HEK293 (cell line): ENCODE measurements around the gene BCL6.

Experiments
- CTCF ChIA-PET: fragments of 350-600 bp; formaldehyde crosslinking; extraction: SDS; loops from one replicate; lab custom pipeline; 2021; ENCODE audit warnings: antibody characterized with exemption; lab: Yijun Ruan, JAX
- POLR2A ChIA-PET: fragments of 300-600 bp; formaldehyde crosslinking; extraction: SDS; loops from one replicate; lab custom pipeline; 2020; ENCODE audit warnings: antibody characterized with exemption, inconsistent platforms; lab: Yijun Ruan, JAX
- H3K27ac ChIP-seq: fragments of 200-500 bp; sonication (Bioruptor generic); 2 replicates; pipeline ENCODE4 v1.5.1; 2014; ENCODE audit warnings: low read depth, low read length, control low read depth, inconsistent platforms; ENCODE audit errors: extremely low read depth
- H3K36me3 ChIP-seq, 2 experiments: fragments of 200-500 bp in 1 of 2; sonication (Bioruptor generic) in 1 of 2; 1 replicate in 1 of 2; 2 replicates in 1 of 2; pipeline ENCODE4 v1.5.1; 2014 to 2017; ENCODE audit warnings: inconsistent platforms in 2 of 2, low read length in 2 of 2; ENCODE audit not compliant: control insufficient read depth in 2 of 2, insufficient read depth in 1 of 2
- H3K4me1 ChIP-seq: fragments of 200-500 bp; sonication (Bioruptor generic); 2 replicates; pipeline ENCODE4 v1.5.1; 2014; ENCODE audit warnings: mild to moderate bottlenecking, low read length, inconsistent platforms; ENCODE audit not compliant: control insufficient read depth, insufficient read depth
- H3K4me3 ChIP-seq: 2 replicates; pipeline ENCODE4 v1.5.1; 2011; ENCODE audit warnings: low read depth, mild to moderate bottlenecking, control low read depth, low read length, moderate library complexity
- H3K9me3 ChIP-seq: fragments of 200-500 bp; sonication (Bioruptor generic); 2 replicates; pipeline ENCODE4 v1.5.1; 2014; ENCODE audit warnings: low read depth, low read length, inconsistent platforms; ENCODE audit not compliant: control insufficient read depth, insufficient read depth
- HOXD13 ChIP-seq: sonication (generic); formaldehyde crosslinking; IDR thresholded peaks from 2 replicates; pipeline ENCODE4 v1.8.0; 2022; ENCODE audit warnings: missing genetic modification reagents, borderline replicate concordance
- KLF8 ChIP-seq: fragments of 450-650 bp; formaldehyde crosslinking; IDR thresholded peaks from 2 replicates; pipeline ENCODE4 v1.5.1; 2016; ENCODE audit warnings: missing biosample characterization, missing genetic modification characterization
- TRIM28 ChIP-seq: IDR thresholded peaks from 2 replicates; pipeline ENCODE4 v1.6.1; 2011; ENCODE audit warnings: low read length, control low read depth, borderline replicate concordance
- TSHZ1 ChIP-seq: fragments of 450-650 bp; formaldehyde crosslinking; IDR thresholded peaks from 2 replicates; pipeline ENCODE4 v1.5.1; 2016; ENCODE audit warnings: missing biosample characterization, missing genetic modification characterization, borderline replicate concordance
- YY2 ChIP-seq: fragments of 450-650 bp; formaldehyde crosslinking; IDR thresholded peaks from 2 replicates; pipeline ENCODE4 v1.5.1; 2016; ENCODE audit warnings: missing biosample characterization, missing genetic modification characterization
- ZFP3 ChIP-seq: fragments of 450-650 bp; formaldehyde crosslinking; IDR thresholded peaks from 2 replicates; pipeline ENCODE4 v1.5.1; 2016; ENCODE audit warnings: low read depth, missing biosample characterization, missing genetic modification characterization
- ZFP41 ChIP-seq: fragments of 450-650 bp; formaldehyde crosslinking; IDR thresholded peaks from 2 replicates; pipeline ENCODE4 v1.5.1; 2016; ENCODE audit warnings: missing biosample characterization, missing genetic modification characterization, borderline replicate concordance
- ZNF140 ChIP-seq: fragments of 450-650 bp; formaldehyde crosslinking; IDR thresholded peaks from 2 replicates; pipeline ENCODE4 v1.5.1; 2016; ENCODE audit warnings: missing biosample characterization, missing genetic modification characterization
- ZNF266 ChIP-seq: fragments of 450-650 bp; formaldehyde crosslinking; IDR thresholded peaks from 2 replicates; pipeline ENCODE4 v1.5.1; 2016; ENCODE audit warnings: missing biosample characterization, missing genetic modification characterization, low read depth
- ZNF274 ChIP-seq, 2 experiments: fragments of 200-500 bp in 1 of 2; fragments of 450-650 bp in 1 of 2; sonication (Bioruptor generic) in 1 of 2; formaldehyde crosslinking in 1 of 2; IDR thresholded peaks; 2 replicates each; pipeline versions ENCODE4 v1.5.1 to v1.6.1; 2014 to 2016; ENCODE audit warnings: borderline replicate concordance in 1 of 2, inconsistent platforms in 1 of 2, low read length in 1 of 2, missing biosample characterization in 1 of 2, missing genetic modification characterization in 1 of 2
- ZNF335 ChIP-seq: fragments of 450-650 bp; formaldehyde crosslinking; conservative IDR thresholded peaks from 2 replicates; pipeline ENCODE4 v1.5.1; 2016; ENCODE audit warnings: missing biosample characterization, missing genetic modification characterization
- ZNF48 ChIP-seq: fragments of 450-650 bp; formaldehyde crosslinking; IDR thresholded peaks from 2 replicates; pipeline ENCODE4 v1.5.1; 2016; ENCODE audit warnings: missing biosample characterization, missing genetic modification characterization
- ZNF514 ChIP-seq: fragments of 450-650 bp; formaldehyde crosslinking; IDR thresholded peaks from 2 replicates; pipeline ENCODE4 v1.5.1; 2016; ENCODE audit warnings: missing biosample characterization, missing genetic modification characterization
- ZNF518A ChIP-seq: fragments of 450-650 bp; formaldehyde crosslinking; conservative IDR thresholded peaks from 2 replicates; pipeline ENCODE4 v1.5.1; 2016; ENCODE audit warnings: low read depth, missing biosample characterization, missing genetic modification characterization
- ZNF830 ChIP-seq: fragments of 450-650 bp; IDR thresholded peaks from 2 replicates; pipeline ENCODE4 v1.5.0; 2018; ENCODE audit warnings: missing biosample characterization, missing genetic modification characterization, low read depth, mild to moderate bottlenecking, moderate library complexity
- TF ChIP-seq, protein P1 (sequence below): fragments of 450-650 bp; formaldehyde crosslinking; IDR thresholded peaks from 2 replicates; pipeline ENCODE4 v1.5.1; 2016; ENCODE audit warnings: missing biosample characterization, missing genetic modification characterization
- TF ChIP-seq, protein P2 (sequence below): fragments of 450-650 bp; formaldehyde crosslinking; IDR thresholded peaks from 2 replicates; pipeline ENCODE4 v1.5.1; 2016; ENCODE audit warnings: missing biosample characterization, missing genetic modification characterization
- TF ChIP-seq, protein P3 (sequence below): fragments of 450-650 bp; formaldehyde crosslinking; IDR thresholded peaks from 2 replicates; pipeline ENCODE4 v1.5.1; 2016; ENCODE audit warnings: missing biosample characterization, missing genetic modification characterization

Gene BCL6

DNA sequence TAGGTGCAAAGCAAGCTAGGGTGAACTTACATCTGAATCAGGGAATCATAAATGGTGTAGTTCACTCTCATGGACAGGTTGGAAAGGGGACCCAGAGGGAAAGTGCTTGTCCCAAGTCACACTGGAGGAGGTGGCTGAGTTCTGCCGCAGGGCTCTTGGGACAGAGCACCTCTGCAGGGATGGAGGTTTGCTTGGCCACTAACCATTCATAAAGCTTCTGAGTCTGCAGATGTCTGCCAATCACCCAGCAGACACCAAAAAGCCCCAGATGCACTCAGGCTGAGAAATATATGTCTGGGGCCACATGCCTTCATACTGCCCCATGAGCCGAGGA is 25.0 kb downstream of the BCL6 start:
- Histone ChIP-seq H3K27ac (no peak overlapping the region), H3K9me3 (no peaks in the 10 kb centered on the region), H3K36me3 (peaks cover 0 to 36% of the 10 kb centered on the region in 2 experiments), H3K4me3 (no peak overlapping the region)
- CTCF ChIA-PET = interaction anchor here (0.6 to 1.8 kb wide), 5 partner anchors 19 to 1883 kb away, joined by 3 to 12 read pairs (median 3); no protein-coding TSS in a partner anchor
- TF ChIP-seq ZNF266 (tag by site-specific recombination) (no peak), ZNF830 (tag by site-specific recombination) (no peak), ZNF514 (tag by site-specific recombination) (no peak), ZNF140 (tag by site-specific recombination) (no peak), TSHZ1 (tag by site-specific recombination) (no peak), ZFP3 (tag by site-specific recombination) (no peak), ZNF48 (tag by site-specific recombination) (no peak), YY2 (tag by site-specific recombination) (no peak), ZNF335 (tag by site-specific recombination) (no peak)
- TF ChIP-seq, protein P1, sequence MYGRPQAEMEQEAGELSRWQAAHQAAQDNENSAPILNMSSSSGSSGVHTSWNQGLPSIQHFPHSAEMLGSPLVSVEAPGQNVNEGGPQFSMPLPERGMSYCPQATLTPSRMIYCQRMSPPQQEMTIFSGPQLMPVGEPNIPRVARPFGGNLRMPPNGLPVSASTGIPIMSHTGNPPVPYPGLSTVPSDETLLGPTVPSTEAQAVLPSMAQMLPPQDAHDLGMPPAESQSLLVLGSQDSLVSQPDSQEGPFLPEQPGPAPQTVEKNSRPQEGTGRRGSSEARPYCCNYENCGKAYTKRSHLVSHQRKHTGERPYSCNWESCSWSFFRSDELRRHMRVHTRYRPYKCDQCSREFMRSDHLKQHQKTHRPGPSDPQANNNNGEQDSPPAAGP (tag by site-specific recombination) = no peak
- TF ChIP-seq, protein P2, sequence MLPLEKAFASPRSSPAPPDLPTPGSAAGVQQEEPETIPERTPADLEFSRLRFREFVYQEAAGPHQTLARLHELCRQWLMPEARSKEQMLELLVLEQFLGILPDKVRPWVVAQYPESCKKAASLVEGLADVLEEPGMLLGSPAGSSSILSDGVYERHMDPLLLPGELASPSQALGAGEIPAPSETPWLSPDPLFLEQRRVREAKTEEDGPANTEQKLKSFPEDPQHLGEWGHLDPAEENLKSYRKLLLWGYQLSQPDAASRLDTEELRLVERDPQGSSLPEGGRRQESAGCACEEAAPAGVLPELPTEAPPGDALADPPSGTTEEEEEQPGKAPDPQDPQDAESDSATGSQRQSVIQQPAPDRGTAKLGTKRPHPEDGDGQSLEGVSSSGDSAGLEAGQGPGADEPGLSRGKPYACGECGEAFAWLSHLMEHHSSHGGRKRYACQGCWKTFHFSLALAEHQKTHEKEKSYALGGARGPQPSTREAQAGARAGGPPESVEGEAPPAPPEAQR = no peak
- TF ChIP-seq, protein P3, sequence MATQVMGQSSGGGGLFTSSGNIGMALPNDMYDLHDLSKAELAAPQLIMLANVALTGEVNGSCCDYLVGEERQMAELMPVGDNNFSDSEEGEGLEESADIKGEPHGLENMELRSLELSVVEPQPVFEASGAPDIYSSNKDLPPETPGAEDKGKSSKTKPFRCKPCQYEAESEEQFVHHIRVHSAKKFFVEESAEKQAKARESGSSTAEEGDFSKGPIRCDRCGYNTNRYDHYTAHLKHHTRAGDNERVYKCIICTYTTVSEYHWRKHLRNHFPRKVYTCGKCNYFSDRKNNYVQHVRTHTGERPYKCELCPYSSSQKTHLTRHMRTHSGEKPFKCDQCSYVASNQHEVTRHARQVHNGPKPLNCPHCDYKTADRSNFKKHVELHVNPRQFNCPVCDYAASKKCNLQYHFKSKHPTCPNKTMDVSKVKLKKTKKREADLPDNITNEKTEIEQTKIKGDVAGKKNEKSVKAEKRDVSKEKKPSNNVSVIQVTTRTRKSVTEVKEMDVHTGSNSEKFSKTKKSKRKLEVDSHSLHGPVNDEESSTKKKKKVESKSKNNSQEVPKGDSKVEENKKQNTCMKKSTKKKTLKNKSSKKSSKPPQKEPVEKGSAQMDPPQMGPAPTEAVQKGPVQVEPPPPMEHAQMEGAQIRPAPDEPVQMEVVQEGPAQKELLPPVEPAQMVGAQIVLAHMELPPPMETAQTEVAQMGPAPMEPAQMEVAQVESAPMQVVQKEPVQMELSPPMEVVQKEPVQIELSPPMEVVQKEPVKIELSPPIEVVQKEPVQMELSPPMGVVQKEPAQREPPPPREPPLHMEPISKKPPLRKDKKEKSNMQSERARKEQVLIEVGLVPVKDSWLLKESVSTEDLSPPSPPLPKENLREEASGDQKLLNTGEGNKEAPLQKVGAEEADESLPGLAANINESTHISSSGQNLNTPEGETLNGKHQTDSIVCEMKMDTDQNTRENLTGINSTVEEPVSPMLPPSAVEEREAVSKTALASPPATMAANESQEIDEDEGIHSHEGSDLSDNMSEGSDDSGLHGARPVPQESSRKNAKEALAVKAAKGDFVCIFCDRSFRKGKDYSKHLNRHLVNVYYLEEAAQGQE = no peak
- TF ChIP-seq, all 188 proteins: peak for 0
- H3K4me1 ChIP-seq = no peaks in the 10 kb centered on the region
- POLR2A ChIA-PET = no interaction called here

DNA sequence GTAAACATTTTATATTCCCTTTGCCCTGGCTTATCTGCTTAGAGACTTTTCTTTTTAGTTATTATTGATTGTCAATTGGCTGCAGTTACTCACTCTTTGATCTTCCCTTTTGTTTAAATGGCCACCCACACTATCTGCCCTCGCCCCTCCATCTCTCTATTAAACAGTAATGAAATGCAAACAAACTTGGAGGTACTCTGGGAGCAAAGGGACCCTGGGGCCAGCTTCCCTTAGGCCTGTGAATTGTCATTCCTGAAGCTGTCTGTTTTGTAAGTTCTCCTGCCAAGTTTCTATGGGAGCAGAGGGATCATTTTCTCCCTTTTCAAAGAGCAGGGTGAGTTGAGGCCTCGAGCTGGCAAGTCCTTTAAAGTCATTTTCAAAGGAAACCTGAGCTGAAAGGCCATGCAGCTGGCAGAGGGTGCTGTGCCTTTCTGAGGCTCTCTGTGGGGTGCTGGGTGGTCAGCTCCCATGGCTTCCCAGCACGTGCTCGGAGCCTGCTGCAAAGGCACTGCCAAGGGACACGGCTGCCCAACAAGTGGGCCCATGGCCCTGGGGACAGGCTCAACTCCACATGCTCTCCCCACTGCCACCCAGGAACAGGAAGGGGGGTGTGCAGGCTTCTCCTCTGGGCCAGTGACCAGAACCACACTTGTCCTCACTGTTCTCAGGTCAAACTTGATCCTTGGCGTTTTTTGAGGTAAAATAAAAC is 25.5 kb downstream of the BCL6 start:
- Histone ChIP-seq H3K27ac (no peak overlapping the region), H3K36me3 (peaks cover 0 to 31% of the 10 kb centered on the region in 2 experiments), H3K4me3 (no peak overlapping the region), H3K9me3 (no peaks in the 10 kb centered on the region), H3K4me1 (no peaks in the 10 kb centered on the region)
- CTCF ChIA-PET = interaction anchor here (0.6 to 1.8 kb wide), 6 partner anchors 19 to 1884 kb away, joined by 3 to 12 read pairs (median 4); no protein-coding TSS in a partner anchor
- POLR2A ChIA-PET = no interaction called here
- no peak for TF ChIP-seq HOXD13
- TF ChIP-seq KLF8 (tag by site-specific recombination) = no peak
- TF ChIP-seq TRIM28 = no peak
- no peak for TF ChIP-seq ZNF518A (tag by site-specific recombination)
- TF ChIP-seq ZFP41 (tag by site-specific recombination) = no peak
- TF ChIP-seq ZNF274 (IDR thresholded peaks at IDR 0.05; ENCODE audit: low read length) = no peak
- TF ChIP-seq ZNF274 (tag by site-specific recombination; IDR thresholded peaks at IDR 0.05; ENCODE audit: borderline replicate concordance) = no peak
